ENCODE data around the gene WDR74. TPM values are rescaled to one million over a fixed set of nuclear protein-coding genes. Genes with fewer than 3 reads are reported as not detected.
A peak's percentile ranks its signal among the peaks of the same experiment; 100 is the strongest.

The WDR74 gene
- total and polyA plus RNA-seq, 9 of the 15 experiments (the other 6 are each of a cell fraction or from before 2014, with no cell fraction given) = 32.7 to 210 (median 114) TPM

- no peak for TF ChIP-seq THRB (CRISPR knock-in tag; conservative IDR thresholded peaks at IDR 0.05)
- 0 out of 2 replicates have a peak, but pooled peaks have one; percentile 2 for TF ChIP-seq CBFA2T3 (IDR thresholded peaks at IDR 0.05)
- no peak for TF ChIP-seq TEAD4 (IDR thresholded peaks at IDR 0.05; ENCODE audit: low read length)
- no peak for TF ChIP-seq TEAD4 (CRISPR knock-in tag; IDR thresholded peaks at IDR 0.05; ENCODE audit: borderline replicate concordance)
- TF ChIP-seq ZNF436 (CRISPR knock-in tag; IDR thresholded peaks at IDR 0.05) = 0 out of 2 replicates have a peak, but pooled peaks have one; percentile 23
- TF ChIP-seq HNRNPUL1 (IDR thresholded peaks at IDR 0.05; ENCODE audit: low read length) = no peak
- no peak for TF ChIP-seq GTF2A2 (tag; IDR thresholded peaks at IDR 0.05)
- no peak for TF ChIP-seq CLOCK (CRISPR knock-in tag; IDR thresholded peaks at IDR 0.05; ENCODE audit: borderline replicate concordance)
- TF ChIP-seq RBM15 (IDR thresholded peaks at IDR 0.05; ENCODE audit: insufficient read depth, low read length) = no peak
- no peak for TF ChIP-seq RB1 (IDR thresholded peaks at IDR 0.05; ENCODE audit: low read depth)
- TF ChIP-seq RFX7 (CRISPR knock-in tag; IDR thresholded peaks at IDR 0.05) = no peak
- TF ChIP-seq HDAC1 (IDR thresholded peaks at IDR 0.05) = no peak
- no peak for TF ChIP-seq ZNF224 (CRISPR knock-in tag; IDR thresholded peaks at IDR 0.05)
- no peak for TF ChIP-seq TFAM (CRISPR knock-in tag; conservative IDR thresholded peaks at IDR 0.05)
- TF ChIP-seq TFAP4 (CRISPR knock-in tag; IDR thresholded peaks at IDR 0.05; ENCODE audit: borderline replicate concordance) = peak; percentile 51
- TF ChIP-seq TSC22D4 (tag; IDR thresholded peaks at IDR 0.05) = no peak
- TF ChIP-seq DPF2 (IDR thresholded peaks at IDR 0.05) = peak; percentile 43; the same call in 1 of the 2 replicates
- no peak for TF ChIP-seq SP1 (CRISPR knock-in tag; IDR thresholded peaks at IDR 0.05)
- no peak for TF ChIP-seq ZNF121 (CRISPR knock-in tag; conservative IDR thresholded peaks at IDR 0.05)
- peak; percentile 30; the same call in 1 of the 2 replicates for TF ChIP-seq CBFA2T2 (conservative IDR thresholded peaks at IDR 0.05)
- no peak for TF ChIP-seq STAG1 (CRISPR knock-in tag; IDR thresholded peaks at IDR 0.05; ENCODE audit: borderline replicate concordance)
- TF ChIP-seq ZBTB17 (CRISPR knock-in tag; IDR thresholded peaks at IDR 0.05) = no peak
- no peak for TF ChIP-seq FOXO4 (CRISPR knock-in tag; IDR thresholded peaks at IDR 0.05)
- TF ChIP-seq HMG20B (CRISPR knock-in tag; IDR thresholded peaks at IDR 0.05) = no peak
These were observed 42.4 kb upstream of the WDR74 start (continued) for GRCh38 chr11:62881579-62882430.

Measured in K562 (cell line).